DND-41 (cell line): ENCODE results near the gene HOXC4.

Experiments
- EZH2 ChIP-seq: IDR thresholded peaks from 3 replicates; pipeline ENCODE4 v1.6.1; 2012; ENCODE audit warnings: borderline replicate concordance, low read depth, mild to moderate bottlenecking, moderate library complexity, low read length, inconsistent platforms; ENCODE audit not compliant: severe bottlenecking
- TF ChIP-seq, protein P1 (sequence below): IDR thresholded peaks from 2 replicates; pipeline ENCODE4 v1.5.1; 2012; ENCODE audit warnings: borderline replicate concordance, low read length, moderate library complexity, mild to moderate bottlenecking; ENCODE audit not compliant: poor library complexity, severe bottlenecking; ENCODE audit errors: extremely low read depth

DNA sequence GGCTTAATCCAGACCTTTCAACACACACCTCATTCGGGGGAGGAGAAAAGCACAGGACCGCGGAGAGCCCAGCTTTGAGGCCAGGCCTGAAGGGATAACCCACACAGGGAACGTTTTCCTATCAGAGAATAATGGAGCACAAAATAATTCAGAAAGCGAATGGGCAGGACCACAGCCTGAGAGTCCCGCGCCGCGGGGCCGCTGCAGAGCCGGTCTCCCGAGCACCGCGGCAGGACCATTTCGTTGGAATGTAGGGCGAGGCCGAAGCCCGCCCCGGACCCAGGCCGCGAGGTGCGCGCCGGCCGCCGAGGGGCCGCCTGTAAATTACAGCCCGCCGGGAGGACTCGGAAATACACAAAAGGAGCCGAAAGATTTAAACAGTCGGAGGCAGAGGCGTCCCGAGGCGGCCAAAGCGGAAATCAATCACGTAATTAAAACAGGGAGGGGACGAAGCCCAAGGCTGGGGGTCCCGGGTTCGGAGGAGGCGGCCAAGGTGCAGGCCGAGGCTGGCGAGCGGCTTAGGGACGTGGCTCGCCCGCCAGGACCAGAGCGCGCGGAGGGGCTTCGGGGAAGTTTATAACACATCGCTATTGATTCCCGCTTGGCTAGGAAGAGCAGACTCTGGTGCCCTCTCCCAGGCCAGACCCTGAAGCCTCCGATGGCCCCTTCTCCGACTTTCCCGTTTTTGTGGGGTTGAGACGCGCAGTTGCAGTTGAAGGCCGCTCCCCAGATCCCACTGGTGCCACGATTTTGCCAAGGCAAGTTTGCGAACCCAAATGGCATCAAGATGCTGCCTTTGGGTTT lies 6.3 kb upstream of the HOXC4 start:
- TF ChIP-seq, protein P1, sequence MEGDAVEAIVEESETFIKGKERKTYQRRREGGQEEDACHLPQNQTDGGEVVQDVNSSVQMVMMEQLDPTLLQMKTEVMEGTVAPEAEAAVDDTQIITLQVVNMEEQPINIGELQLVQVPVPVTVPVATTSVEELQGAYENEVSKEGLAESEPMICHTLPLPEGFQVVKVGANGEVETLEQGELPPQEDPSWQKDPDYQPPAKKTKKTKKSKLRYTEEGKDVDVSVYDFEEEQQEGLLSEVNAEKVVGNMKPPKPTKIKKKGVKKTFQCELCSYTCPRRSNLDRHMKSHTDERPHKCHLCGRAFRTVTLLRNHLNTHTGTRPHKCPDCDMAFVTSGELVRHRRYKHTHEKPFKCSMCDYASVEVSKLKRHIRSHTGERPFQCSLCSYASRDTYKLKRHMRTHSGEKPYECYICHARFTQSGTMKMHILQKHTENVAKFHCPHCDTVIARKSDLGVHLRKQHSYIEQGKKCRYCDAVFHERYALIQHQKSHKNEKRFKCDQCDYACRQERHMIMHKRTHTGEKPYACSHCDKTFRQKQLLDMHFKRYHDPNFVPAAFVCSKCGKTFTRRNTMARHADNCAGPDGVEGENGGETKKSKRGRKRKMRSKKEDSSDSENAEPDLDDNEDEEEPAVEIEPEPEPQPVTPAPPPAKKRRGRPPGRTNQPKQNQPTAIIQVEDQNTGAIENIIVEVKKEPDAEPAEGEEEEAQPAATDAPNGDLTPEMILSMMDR: no peak
- TF ChIP-seq EZH2: no peak
